NCI-H1930 (cell line): ENCODE results near the gene PDGFRA.
"Not testable (repeated sequence)": the region's sequence is repeated elsewhere in the genome, so short reads cannot be mapped to it uniquely, and the experiment has no call there.

Experiments used
- DNase-seq, 2 experiments: peaks; one replicate each; lab custom pipeline; 2025; lab: John Stamatoyannopoulos, UW

Gene PDGFRA

GRCh38 chr4:54227256-54228055 is 1.6 kb upstream of the PDGFRA start:
- DNase-seq: peak; percentile 86 to 89

GRCh38 chr4:54228056-54228527 is 1.0 kb upstream of the PDGFRA start:
- DNase-seq: peak; percentile 88 to 89

- DNase-seq: no peak
These were observed 547 bp upstream of the PDGFRA start for GRCh38 chr4:54228546-54228945.

GRCh38 chr4:54229631-54230483 is 764 bp downstream of the PDGFRA start:
- no peak for DNase-seq

GRCh38 chr4:54230484-54231418 is 1.7 kb downstream of the PDGFRA start:
- DNase-seq: no peak

- no peak for DNase-seq
These were observed 2.3 kb downstream of the PDGFRA start for GRCh38 chr4:54231419-54231767.

GRCh38 chr4:54231768-54232688 is 2.9 kb downstream of the PDGFRA start:
- no peak for DNase-seq

- DNase-seq: peak; percentile 95 to 96
These were observed 4.2 kb downstream of the PDGFRA start for GRCh38 chr4:54233277-54233696.

- peak; percentile 90 to 96 for DNase-seq
These were observed 4.8 kb downstream of the PDGFRA start for GRCh38 chr4:54233697-54234496.

- no peak for DNase-seq
These were observed 5.6 kb downstream of the PDGFRA start for GRCh38 chr4:54234497-54235205.

GRCh38 chr4:54236316-54236715 is 7.2 kb downstream of the PDGFRA start:
- DNase-seq: not testable (repeated sequence)

- DNase-seq: no peak
These were observed 8.7 kb downstream of the PDGFRA start for GRCh38 chr4:54237770-54238169.

GRCh38 chr4:54238389-54238788 is 9.3 kb downstream of the PDGFRA start:
- DNase-seq: no peak

- not testable (repeated sequence) for DNase-seq
These were observed 12.3 kb downstream of the PDGFRA start for GRCh38 chr4:54241268-54241823.

- not testable (repeated sequence) for DNase-seq
These were observed 14.4 kb downstream of the PDGFRA start for GRCh38 chr4:54243541-54243940.

- not testable (repeated sequence) for DNase-seq
These were observed 23.2 kb downstream of the PDGFRA start for GRCh38 chr4:54252312-54252711.

GRCh38 chr4:54254116-54254914 is 25.2 kb downstream of the PDGFRA start:
- no peak for DNase-seq

GRCh38 chr4:54254915-54255246 is 25.8 kb downstream of the PDGFRA start:
- DNase-seq: no peak
